ENCODE measurements around the gene SYTL1.
A peak's percentile ranks its signal among the peaks of the same experiment; 100 is the strongest.

The SYTL1 gene

GRCh38 chr1:27298632-27299384 lies 43.0 kb upstream of the SYTL1 start:
- TF ChIP-seq POLR2A (IDR thresholded peaks at IDR 0.05; ENCODE audit: extremely low read depth, insufficient read length) (no peak), CTCF (IDR thresholded peaks at IDR 0.05; ENCODE audit: low read depth, low read length) (no peak), MYC (IDR thresholded peaks at IDR 0.05; ENCODE audit: low read depth, low read length) (no peak), MAX (IDR thresholded peaks at IDR 0.05; ENCODE audit: low read depth, low read length) (no peak)
- no peak for DNase-seq (ENCODE audit: low read depth)
- H3K4me3 ChIP-seq (ENCODE audit: low read depth, low read length): no peak overlapping the region

- TF ChIP-seq MYC (IDR thresholded peaks at IDR 0.05; ENCODE audit: low read depth, low read length) (no peak), MAX (IDR thresholded peaks at IDR 0.05; ENCODE audit: low read depth, low read length) (no peak), CTCF (IDR thresholded peaks at IDR 0.05; ENCODE audit: low read depth, low read length) (no peak), POLR2A (IDR thresholded peaks at IDR 0.05; ENCODE audit: extremely low read depth, insufficient read length) (no peak)
- DNase-seq (ENCODE audit: low read depth): no peak
- H3K4me3 ChIP-seq (ENCODE audit: low read depth, low read length): no peak overlapping the region
Observed at GRCh38 chr1:27299385-27300271, 42.2 kb upstream of the SYTL1 start.

GRCh38 chr1:27300341-27301051 lies 41.3 kb upstream of the SYTL1 start:
- H3K4me3 ChIP-seq (ENCODE audit: low read depth, low read length): no peak overlapping the region
- TF ChIP-seq MYC (IDR thresholded peaks at IDR 0.05; ENCODE audit: low read depth, low read length) (no peak), CTCF (IDR thresholded peaks at IDR 0.05; ENCODE audit: low read depth, low read length) (peak; percentile 86), MAX (IDR thresholded peaks at IDR 0.05; ENCODE audit: low read depth, low read length) (0 out of 2 replicates have a peak, but pooled peaks have one; percentile 11)

GRCh38 chr1:27301052-27301422 lies 40.8 kb upstream of the SYTL1 start:
- no peak overlapping the region for H3K4me3 ChIP-seq (ENCODE audit: low read depth, low read length)
- no peak for DNase-seq (ENCODE audit: low read depth)
- TF ChIP-seq POLR2A (IDR thresholded peaks at IDR 0.05; ENCODE audit: extremely low read depth, insufficient read length) (no peak), CTCF (IDR thresholded peaks at IDR 0.05; ENCODE audit: low read depth, low read length) (no peak), MYC (IDR thresholded peaks at IDR 0.05; ENCODE audit: low read depth, low read length) (no peak), MAX (IDR thresholded peaks at IDR 0.05; ENCODE audit: low read depth, low read length) (no peak)

More at GRCh38 chr1:27300341-27301051, 41.3 kb upstream of the SYTL1 start:
- peak; percentile 91 for DNase-seq (ENCODE audit: low read depth)

- no peak for TF ChIP-seq CTCF (IDR thresholded peaks at IDR 0.05; ENCODE audit: low read depth, low read length)
- TF ChIP-seq MAX (IDR thresholded peaks at IDR 0.05; ENCODE audit: low read depth, low read length): no peak
- no peak overlapping the region for H3K4me3 ChIP-seq (ENCODE audit: low read depth, low read length)
Observed at GRCh38 chr1:27301582-27302199, 40.1 kb upstream of the SYTL1 start.

More at GRCh38 chr1:27301582-27302199, 40.1 kb upstream of the SYTL1 start:
- DNase-seq (ENCODE audit: low read depth): no peak
